ENCODE data around the gene LMNA.

Gene LMNA

GRCh38 chr1:156135930-156136871, 21.7 kb downstream of the LMNA start:
- no peak for TF ChIP-seq CTCF (IDR thresholded peaks at IDR 0.05; ENCODE audit: control insufficient read depth, insufficient read depth, low read depth, low read length, missing control alignments)
- no peak for DNase-seq (ENCODE audit: low read depth)
- no peak overlapping the region for H3K4me3 ChIP-seq (ENCODE audit: control insufficient read depth, low read depth, low read length)

GRCh38 chr1:156136970-156137483, 22.5 kb downstream of the LMNA start:
- H3K4me3 ChIP-seq (ENCODE audit: control insufficient read depth, low read depth, low read length) = no peak overlapping the region
- no peak for DNase-seq (ENCODE audit: low read depth)
- TF ChIP-seq CTCF (IDR thresholded peaks at IDR 0.05; ENCODE audit: control insufficient read depth, insufficient read depth, low read depth, low read length, missing control alignments) = peak; percentile 18

DNA sequence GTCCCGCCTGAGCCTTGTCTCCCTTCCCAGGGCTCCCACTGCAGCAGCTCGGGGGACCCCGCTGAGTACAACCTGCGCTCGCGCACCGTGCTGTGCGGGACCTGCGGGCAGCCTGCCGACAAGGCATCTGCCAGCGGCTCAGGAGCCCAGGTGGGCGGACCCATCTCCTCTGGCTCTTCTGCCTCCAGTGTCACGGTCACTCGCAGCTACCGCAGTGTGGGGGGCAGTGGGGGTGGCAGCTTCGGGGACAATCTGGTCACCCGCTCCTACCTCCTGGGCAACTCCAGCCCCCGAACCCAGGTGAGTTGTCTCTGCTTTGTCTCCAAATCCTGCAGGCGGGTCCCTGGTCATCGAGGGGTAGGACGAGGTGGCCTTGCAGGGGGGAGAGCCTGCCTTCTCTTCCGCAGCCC, 24.0 kb downstream of the LMNA start:
- TF ChIP-seq CTCF (IDR thresholded peaks at IDR 0.05; ENCODE audit: control insufficient read depth, insufficient read depth, low read depth, low read length, missing control alignments) = no peak
- DNase-seq (ENCODE audit: low read depth) = no peak
- H3K4me3 ChIP-seq (ENCODE audit: control insufficient read depth, low read depth, low read length) = no peak overlapping the region

- DNase-seq (ENCODE audit: low read depth) = no peak
- peak; percentile 55 for TF ChIP-seq CTCF (IDR thresholded peaks at IDR 0.05; ENCODE audit: control insufficient read depth, insufficient read depth, low read depth, low read length, missing control alignments)
- no peak overlapping the region for H3K4me3 ChIP-seq (ENCODE audit: control insufficient read depth, low read depth, low read length)
These were observed 26.6 kb downstream of the LMNA start for GRCh38 chr1:156140879-156141707.

- no peak for DNase-seq (ENCODE audit: low read depth)
- no peak for TF ChIP-seq CTCF (IDR thresholded peaks at IDR 0.05; ENCODE audit: control insufficient read depth, insufficient read depth, low read depth, low read length, missing control alignments)
- H3K4me3 ChIP-seq (ENCODE audit: control insufficient read depth, low read depth, low read length) = no peak overlapping the region
These were observed 29.4 kb downstream of the LMNA start for GRCh38 chr1:156143765-156144489.

DNA sequence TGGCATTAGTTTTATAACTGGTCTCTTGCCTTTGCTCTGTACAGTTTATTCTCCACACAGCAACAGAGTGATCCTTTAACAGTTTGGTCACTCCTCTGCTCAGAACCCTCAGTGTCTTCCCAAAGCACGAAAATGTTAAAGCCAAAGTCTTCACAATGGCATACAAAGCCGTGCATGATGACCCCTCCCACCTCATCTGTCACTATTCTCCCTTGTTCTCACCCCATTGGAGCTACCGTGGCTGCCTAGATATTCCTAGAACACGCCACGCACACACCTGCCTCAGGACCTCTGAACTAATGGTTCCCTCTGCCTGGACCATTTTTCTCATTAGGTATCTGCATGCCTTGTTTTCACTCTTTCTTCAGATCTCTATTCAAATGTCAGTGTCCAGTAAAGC, 30.2 kb downstream of the LMNA start:
- TF ChIP-seq CTCF (IDR thresholded peaks at IDR 0.05; ENCODE audit: control insufficient read depth, insufficient read depth, low read depth, low read length, missing control alignments) = no peak
- DNase-seq (ENCODE audit: low read depth) = no peak

More for the DNA sequence above, 30.2 kb downstream of the LMNA start:
- no peak overlapping the region for H3K4me3 ChIP-seq (ENCODE audit: control insufficient read depth, low read depth, low read length)

Measured in AG09309 (cell line).